H1 (cell line): ENCODE measurements around the gene GRM8. TPM values are rescaled to one million over a fixed set of nuclear protein-coding genes. Genes with fewer than 3 reads are reported as not detected.

ENCODE experiments used
- CTCF ChIA-PET: fragments of 300-600 bp; sonication (Branson Sonifier 250); formaldehyde crosslinking; loops from one replicate; lab custom pipeline; 2021; ENCODE audit not compliant: partially characterized antibody; lab: Charles Lee
- POLR2A ChIA-PET: fragments of 300-600 bp; sonication (Branson Sonifier 250); formaldehyde crosslinking; loops from one replicate; lab custom pipeline; 2021; ENCODE audit warnings: inconsistent platforms; ENCODE audit not compliant: partially characterized antibody; lab: Charles Lee
- DNase-seq, 2 experiments: peaks; one replicate each; pipeline versions ENCODE4 v3.0.0 to v3.0.0-alpha.2; 2010 to 2022; ENCODE audit warnings: low spot score in 2 of 2, low read depth in 1 of 2, mixed read lengths in 1 of 2
- FAIRE-seq: peaks from 2 replicates; lab custom pipeline; 2011; peaks lifted over from hg19 to GRCh38; lab: Jason Lieb, UNC
- H2AFZ ChIP-seq: 2 replicates; pipeline ENCODE4 v1.8.1; 2012; ENCODE audit warnings: low read length, inconsistent platforms
- H2AK5ac ChIP-seq: 2 replicates; pipeline ENCODE4 v1.6.1; 2013; ENCODE audit warnings: low read depth, low read length
- H2BK120ac ChIP-seq: replicated peaks from 2 replicates; pipeline ENCODE3; 2013; ENCODE audit warnings: low read depth, low read length, inconsistent platforms
- H2BK12ac ChIP-seq: 2 replicates; pipeline ENCODE4 v1.6.1; 2013; ENCODE audit warnings: low read depth, low read length
- H2BK15ac ChIP-seq: 2 replicates; pipeline ENCODE4 v1.6.1; 2013; ENCODE audit warnings: low read length
- H2BK20ac ChIP-seq: 2 replicates; pipeline ENCODE4 v1.6.1; 2013; ENCODE audit warnings: low read length
- H2BK5ac ChIP-seq: 2 replicates; pipeline ENCODE4 v1.6.1; 2013; ENCODE audit warnings: low read depth, low read length
- H3K14ac ChIP-seq: 2 replicates; pipeline ENCODE4 v1.6.1; 2013; ENCODE audit warnings: inconsistent platforms; ENCODE audit not compliant: insufficient read length
- H3K18ac ChIP-seq: 2 replicates; pipeline ENCODE4 v1.6.1; 2013; ENCODE audit warnings: low read length; ENCODE audit errors: extremely low read depth
- H3K23ac ChIP-seq: 2 replicates; pipeline ENCODE4 v1.6.1; 2013; ENCODE audit warnings: inconsistent platforms; ENCODE audit not compliant: insufficient read length
- H3K23me2 ChIP-seq: 2 replicates; pipeline ENCODE4 v1.6.1; 2013; ENCODE audit warnings: low read depth, low read length
- H3K27ac ChIP-seq: 2 replicates; pipeline ENCODE4 v1.6.1; 2011; ENCODE audit warnings: low read depth, low read length, inconsistent platforms
- H3K27me3 ChIP-seq, 4 experiments: replicated peaks in 1 of 4; 1 replicate in 1 of 4; 2 replicates in 3 of 4; pipeline versions ENCODE4 v1.6.1 to v1.8.1; 2011 to 2013; ENCODE audit warnings: low read length in 3 of 4, mild to moderate bottlenecking in 3 of 4, inconsistent platforms in 2 of 4, mixed read lengths in 2 of 4, moderate library complexity in 1 of 4; ENCODE audit not compliant: control insufficient read depth in 3 of 4, insufficient read depth in 3 of 4; ENCODE audit errors: extremely low read depth in 1 of 4
- H3K36me3 ChIP-seq, 4 experiments: 2 replicates each; pipeline versions ENCODE4 v1.6.1 to v1.8.1; 2011 to 2013; ENCODE audit warnings: mild to moderate bottlenecking in 4 of 4, low read length in 3 of 4, moderate library complexity in 2 of 4, control low read depth in 1 of 4, inconsistent platforms in 1 of 4; ENCODE audit not compliant: insufficient read depth in 4 of 4, control insufficient read depth in 2 of 4
- H3K4ac ChIP-seq: replicated peaks from 2 replicates; pipeline ENCODE3; 2013; ENCODE audit warnings: low read length, low read depth, mixed read lengths, inconsistent platforms; ENCODE audit not compliant: insufficient read length
- H3K4me1 ChIP-seq, 4 experiments: replicated peaks in 1 of 4; 1 replicate in 1 of 4; 2 replicates in 3 of 4; pipeline versions ENCODE4 v1.6.1 to v1.8.1; 2011 to 2013; ENCODE audit warnings: low read length in 3 of 4, inconsistent platforms in 2 of 4, mixed read lengths in 1 of 4; ENCODE audit not compliant: insufficient read depth in 4 of 4, control insufficient read depth in 3 of 4
- H3K4me2 ChIP-seq, 2 experiments: 2 replicates each; pipeline versions ENCODE4 v1.6.1 to v1.8.1; 2011 to 2013; ENCODE audit warnings: low read depth in 2 of 2, low read length in 2 of 2, control low read depth in 1 of 2, inconsistent platforms in 1 of 2, mild to moderate bottlenecking in 1 of 2; ENCODE audit not compliant: insufficient read depth in 1 of 2
- H3K4me3 ChIP-seq, 4 experiments: fragments of 200-600, 300-600 bp in 1 of 4; sonication (generic), shearing (Covaris generic), sonication (Bioruptor Twin) in 1 of 4; 2 replicates each; pipeline versions ENCODE4 v1.5.1 to v1.8.1; 2011 to 2016; ENCODE audit warnings: low read length in 4 of 4, low read depth in 3 of 4, control low read depth in 2 of 4, inconsistent platforms in 2 of 4, mild to moderate bottlenecking in 2 of 4, mixed read lengths in 1 of 4, moderate library complexity in 1 of 4; ENCODE audit not compliant: insufficient read depth in 2 of 4; ENCODE audit errors: extremely low read depth in 1 of 4
- H3K56ac ChIP-seq: replicated peaks from 2 replicates; pipeline ENCODE3; 2013; ENCODE audit warnings: low read depth, mild to moderate bottlenecking, mixed read lengths, low read length, inconsistent platforms; ENCODE audit not compliant: insufficient read length
- H3K79me1 ChIP-seq: 2 replicates; pipeline ENCODE4 v1.6.1; 2013; ENCODE audit warnings: low read depth, low read length, control low read depth
- H3K79me2 ChIP-seq, 2 experiments: 2 replicates each; pipeline versions ENCODE4 v1.6.1 to v1.8.1; 2012 to 2013; ENCODE audit warnings: low read length in 2 of 2, mild to moderate bottlenecking in 2 of 2, inconsistent platforms in 1 of 2; ENCODE audit not compliant: insufficient read depth in 2 of 2, control insufficient read depth in 1 of 2
- H3K9ac ChIP-seq, 4 experiments: replicated peaks in 1 of 4; 1 replicate in 1 of 4; 2 replicates in 3 of 4; pipeline versions ENCODE4 v1.6.1 to v1.8.1; 2011 to 2013; ENCODE audit warnings: low read depth in 3 of 4, low read length in 3 of 4, control low read depth in 2 of 4, mild to moderate bottlenecking in 2 of 4, moderate library complexity in 2 of 4, inconsistent platforms in 1 of 4; ENCODE audit errors: extremely low read depth in 1 of 4
- H3K9me3 ChIP-seq, 2 experiments: 2 replicates each; pipeline versions ENCODE4 v1.6.1 to v1.8.1; 2012 to 2013; ENCODE audit warnings: mild to moderate bottlenecking in 2 of 2, moderate library complexity in 2 of 2, control low read depth in 1 of 2, inconsistent platforms in 1 of 2, low read depth in 1 of 2, low read length in 1 of 2, mixed read lengths in 1 of 2; ENCODE audit not compliant: insufficient read depth in 2 of 2
- H4K20me1 ChIP-seq, 2 experiments: replicated peaks in 1 of 2; 2 replicates each; pipeline versions ENCODE3 to v1.8.1; 2011 to 2013; ENCODE audit warnings: inconsistent platforms in 2 of 2, low read length in 2 of 2, mild to moderate bottlenecking in 1 of 2; ENCODE audit not compliant: insufficient read depth in 2 of 2, control insufficient read depth in 1 of 2
- H4K5ac ChIP-seq: 2 replicates; pipeline ENCODE4 v1.6.1; 2013; ENCODE audit warnings: low read length, low read depth, mixed read lengths, inconsistent platforms; ENCODE audit not compliant: insufficient read length
- H4K8ac ChIP-seq: 2 replicates; pipeline ENCODE4 v1.8.0; 2013; ENCODE audit warnings: mild to moderate bottlenecking, moderate library complexity, low read length, inconsistent platforms; ENCODE audit not compliant: insufficient read depth; ENCODE audit errors: extremely low read depth
- H4K91ac ChIP-seq: replicated peaks from 2 replicates; pipeline ENCODE3; 2013; ENCODE audit warnings: low read length, mixed read lengths, inconsistent platforms; ENCODE audit not compliant: insufficient read length
- CBX5 ChIP-seq: fragments of 300-800, 300-1000 bp; sonication (generic); IDR thresholded peaks from 2 replicates; pipeline ENCODE4 v1.7.1; 2016; ENCODE audit warnings: antibody characterized with exemption, low read length, low read depth
- CTBP2 ChIP-seq: IDR thresholded peaks from 2 replicates; pipeline ENCODE4 v1.7.0; 2011; ENCODE audit warnings: borderline replicate concordance, mild to moderate bottlenecking, moderate library complexity, mixed read lengths, low read length; ENCODE audit not compliant: insufficient read depth, insufficient read length
- HDAC6 ChIP-seq: IDR thresholded peaks from one replicate; pipeline ENCODE4 v1.7.1; 2012; ENCODE audit warnings: low read depth, mild to moderate bottlenecking, inconsistent platforms, low read length, moderate library complexity
- KDM1A ChIP-seq: fragments of 200-600, 300-600 bp; sonication (generic); IDR thresholded peaks from 2 replicates; pipeline ENCODE4 v1.7.1; 2016; ENCODE audit warnings: mild to moderate bottlenecking, low read length, borderline replicate concordance
- RAD21 ChIP-seq, 2 experiments: IDR thresholded peaks in 1 of 2; conservative IDR thresholded peaks in 1 of 2; 2 replicates each; pipeline ENCODE4 v1.6.1; 2011; ENCODE audit warnings: low read depth in 2 of 2, low read length in 2 of 2, improper control_type of control experiment in 1 of 2, inconsistent platforms in 1 of 2, mild to moderate bottlenecking in 1 of 2, moderate library complexity in 1 of 2
- RNF2 ChIP-seq: fragments of 200-900, 300-1000 bp; sonication (generic); IDR thresholded peaks from 2 replicates; pipeline ENCODE4 v1.7.1; 2016; ENCODE audit warnings: borderline replicate concordance, low read depth, mild to moderate bottlenecking, antibody characterized with exemption, low read length; ENCODE audit not compliant: poor library complexity, severe bottlenecking; ENCODE audit errors: missing control alignments
- SAP30 ChIP-seq: fragments of 300-600 bp; sonication (generic); IDR thresholded peaks from 2 replicates; pipeline ENCODE4 v1.7.1; 2012; ENCODE audit warnings: low read length, moderate library complexity, mild to moderate bottlenecking, inconsistent platforms; ENCODE audit not compliant: insufficient read depth, insufficient replicate concordance
- SP2 ChIP-seq: IDR thresholded peaks from 2 replicates; pipeline ENCODE4 v1.6.1; 2012; ENCODE audit warnings: mild to moderate bottlenecking, low read length, inconsistent platforms
- TEAD4 ChIP-seq: IDR thresholded peaks from 2 replicates; pipeline ENCODE4 v1.6.1; 2012; ENCODE audit warnings: low read depth, low read length, inconsistent platforms, mixed read lengths
- ZNF274 ChIP-seq: IDR thresholded peaks from 2 replicates; pipeline ENCODE4 v1.7.0; 2012; ENCODE audit warnings: low read length, borderline replicate concordance; ENCODE audit errors: extremely low read depth
- WGBS, 2 experiments: shearing (Covaris generic) in 1 of 2; methylation state at CpG; one replicate each; pipeline versions ENCODE4 v1.1.6 to v1.1.7; 2013 to 2015; ENCODE audit warnings: low lambda C conversion rate in 2 of 2, mixed read lengths in 2 of 2, inconsistent platforms in 1 of 2, low coverage in 1 of 2, missing lambda C conversion rate in 1 of 2; ENCODE audit not compliant: insufficient replicate concordance in 2 of 2, insufficient coverage in 1 of 2, insufficient read length in 1 of 2; ENCODE audit errors: extremely low coverage in 1 of 2, missing lambda C conversion rate in 1 of 2; 5-methylcytosine and 5-hydroxymethylcytosine counted together
- polyA plus RNA-seq, 7 experiments: library from polyadenylated mRNA; depleted of rRNA in 3 of 7; stranded (reverse) in 5 of 7; unstranded in 2 of 7; fragments of >200 nt in 5 of 7; fragments of 200-250 nt in 2 of 7; gene quantifications; 1 replicate in 5 of 7; 2 replicates in 1 of 7; 4 replicates in 1 of 7; pipeline versions ENCODE4 v1.2.1 to v1.2.3, GENCODE V29; 2011 to 2013; ENCODE audit warnings: missing spikeins in 2 of 7, mixed read lengths in 2 of 7
- total RNA-seq: library from RNA; stranded (reverse); fragmentation: NEBNext Ultra II Directional; extraction: Animal tissue kit (Norgen Biotek cat#: 25700); gene quantifications from 2 replicates; pipeline ENCODE4 v1.2.1, GENCODE V29; 2021
- TF ChIP-seq, protein P1 (sequence below): IDR thresholded peaks from 2 replicates; pipeline ENCODE4 v1.6.1; 2011; ENCODE audit warnings: low read depth, mild to moderate bottlenecking, low read length; ENCODE audit not compliant: insufficient read depth

GRM8 gene
- total and polyA plus RNA-seq, 2 of the 8 experiments (the other 6 are each of a cell fraction or from before 2014, with no cell fraction given) = 2.6 to 2.8 TPM

DNA sequence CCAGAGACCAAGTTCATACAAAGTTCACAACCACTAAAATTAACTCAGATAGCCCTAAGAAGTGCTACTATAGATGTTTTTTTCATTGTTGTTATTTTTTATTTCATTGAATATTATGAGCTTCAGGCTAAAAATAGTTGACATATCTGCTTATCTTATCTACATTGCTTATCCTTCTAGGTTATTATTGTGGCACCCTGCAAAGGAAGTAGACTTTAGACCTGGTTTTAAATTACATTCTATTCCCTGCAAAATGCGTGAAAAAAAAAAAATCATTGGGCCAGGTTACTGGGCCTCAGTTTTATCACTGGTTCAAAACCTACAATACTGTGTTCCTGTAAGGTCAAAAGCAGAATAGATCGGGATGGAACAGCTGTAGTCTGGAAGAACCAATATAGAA, 811.0 kb downstream of the GRM8 start:
- H2BK120ac ChIP-seq = no peak overlapping the region
- FAIRE-seq (no peak), DNase-seq (no peak)
- H3K14ac ChIP-seq = no peak overlapping the region
- no peaks in the 10 kb centered on the region for H3K9me3 ChIP-seq
- H2BK15ac ChIP-seq = no peak overlapping the region
- no peak overlapping the region for H3K4me3 ChIP-seq
- H2AK5ac ChIP-seq = no peak overlapping the region
- 85% methylated on average over 2 of the region's 2 CpGs; no CpG with 5 or more reads in 1 of the 2 experiments for WGBS, 2 experiments
- no peak overlapping the region for H4K8ac ChIP-seq
- H3K18ac ChIP-seq = no peak overlapping the region
- H2BK12ac ChIP-seq = no peak overlapping the region
- no peaks in the 10 kb centered on the region for H3K23me2 ChIP-seq
- no peak overlapping the region for H2AFZ ChIP-seq
- no peak overlapping the region for H3K4me2 ChIP-seq
- no peak overlapping the region for H4K5ac ChIP-seq
- no peak overlapping the region for H3K4ac ChIP-seq
- TF ChIP-seq CTBP2 (no peak), SP2 (no peak), KDM1A (no peak), ZNF274 (no peak), RAD21 (IDR thresholded peaks at IDR 0.05 in 1 of 2, conservative IDR thresholded peaks at IDR 0.05 in 1 of 2; ENCODE audit: low read depth in 2 of 2, low read length in 2 of 2) (no peak), RNF2 (no peak), SAP30 (no peak), HDAC6 (no peak), CBX5 (no peak), TEAD4 (no peak)
- TF ChIP-seq, protein P1, sequence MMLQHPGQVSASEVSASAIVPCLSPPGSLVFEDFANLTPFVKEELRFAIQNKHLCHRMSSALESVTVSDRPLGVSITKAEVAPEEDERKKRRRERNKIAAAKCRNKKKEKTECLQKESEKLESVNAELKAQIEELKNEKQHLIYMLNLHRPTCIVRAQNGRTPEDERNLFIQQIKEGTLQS = no peak
- H3K79me2 ChIP-seq = no peaks in the 10 kb centered on the region
- no peak overlapping the region for H3K27ac ChIP-seq
- no peaks in the 10 kb centered on the region for H3K4me1 ChIP-seq
- H4K20me1 ChIP-seq = no peaks in the 10 kb centered on the region
- H3K27me3 ChIP-seq = no peaks in the 10 kb centered on the region
- H4K91ac ChIP-seq = no peak overlapping the region
- ChIA-PET POLR2A (no interaction called here), CTCF (interaction anchor here (0.7 kb wide), 1 partner anchor 1350 kb away, joined by 4 read pairs; no protein-coding TSS in a partner anchor)
- H3K56ac ChIP-seq = no peak overlapping the region
- no peaks in the 10 kb centered on the region for H3K79me1 ChIP-seq
- no peak overlapping the region for H3K23ac ChIP-seq
- H3K36me3 ChIP-seq = no peaks in the 10 kb centered on the region
- H3K9ac ChIP-seq = no peak overlapping the region
- H2BK20ac ChIP-seq = no peak overlapping the region
- H2BK5ac ChIP-seq = no peak overlapping the region
